Brain pericyte (primary cell): ENCODE data around the gene DNAJB12.
"Not testable (repeated sequence)": the region's sequence is repeated elsewhere in the genome, so short reads cannot be mapped to it uniquely, and the experiment has no call there.

Experiments
- DNase-seq: peaks from one replicate; pipeline ENCODE4 v3.0.0-alpha.2; 2012; ENCODE audit warnings: low read depth, low spot score

Gene DNAJB12

GRCh38 chr10:72354356-72355213 lies at the start of gene DNAJB12:
DNAJB12 (minus strand) TSS chr10:72354919; CDS start chr10:72354897, 22 bp downstream.
- DNase-seq: peak; percentile 87

- DNase-seq: not testable (repeated sequence)
Observed at GRCh38 chr10:72395581-72395980, 40.9 kb upstream of the DNAJB12 start.

GRCh38 chr10:72392571-72392970 lies 37.9 kb upstream of the DNAJB12 start:
- no peak for DNase-seq

GRCh38 chr10:72390764-72391163 lies 36.0 kb upstream of the DNAJB12 start:
- DNase-seq: no peak

- no peak for DNase-seq
Observed at GRCh38 chr10:72389716-72390115, 35.0 kb upstream of the DNAJB12 start.

- no peak for DNase-seq
Observed at GRCh38 chr10:72389014-72389413, 34.3 kb upstream of the DNAJB12 start.

- DNase-seq: no peak
Observed at GRCh38 chr10:72388062-72388461, 33.3 kb upstream of the DNAJB12 start.

GRCh38 chr10:72386916-72387586 lies 32.3 kb upstream of the DNAJB12 start:
- no peak for DNase-seq

- DNase-seq: no peak
Observed at GRCh38 chr10:72385724-72386123, 31.0 kb upstream of the DNAJB12 start.

GRCh38 chr10:72384982-72385381 lies 30.3 kb upstream of the DNAJB12 start:
- not testable (repeated sequence) for DNase-seq

GRCh38 chr10:72379776-72380175 lies 25.1 kb upstream of the DNAJB12 start:
- DNase-seq: no peak

- no peak for DNase-seq
Observed at GRCh38 chr10:72379062-72379461, 24.3 kb upstream of the DNAJB12 start.

- DNase-seq: no peak
Observed at GRCh38 chr10:72375585-72375984, 20.9 kb upstream of the DNAJB12 start.

- no peak for DNase-seq
Observed at GRCh38 chr10:72375173-72375572, 20.5 kb upstream of the DNAJB12 start.

- no peak for DNase-seq
Observed at GRCh38 chr10:72370201-72370722, 15.5 kb upstream of the DNAJB12 start.

GRCh38 chr10:72367301-72367960 lies 12.7 kb upstream of the DNAJB12 start:
- DNase-seq: peak; percentile 51

GRCh38 chr10:72365106-72365895 lies 10.6 kb upstream of the DNAJB12 start:
- no peak for DNase-seq

GRCh38 chr10:72364239-72364777 lies 9.6 kb upstream of the DNAJB12 start:
- DNase-seq: peak; percentile 81

- no peak for DNase-seq
Observed at GRCh38 chr10:72356987-72357386, 2.3 kb upstream of the DNAJB12 start.

- no peak for DNase-seq
Observed at GRCh38 chr10:72356115-72356514, 1.4 kb upstream of the DNAJB12 start.

- no peak for DNase-seq
Observed at GRCh38 chr10:72355214-72355555, 466 bp upstream of the DNAJB12 start.
